Measurements from ENCODE around the gene MVD.

The MVD gene

GRCh38 chr16:88655053-88655732 is 7.7 kb downstream of the MVD start:
- DNase-seq (ENCODE audit: low read depth): no peak

DNA sequence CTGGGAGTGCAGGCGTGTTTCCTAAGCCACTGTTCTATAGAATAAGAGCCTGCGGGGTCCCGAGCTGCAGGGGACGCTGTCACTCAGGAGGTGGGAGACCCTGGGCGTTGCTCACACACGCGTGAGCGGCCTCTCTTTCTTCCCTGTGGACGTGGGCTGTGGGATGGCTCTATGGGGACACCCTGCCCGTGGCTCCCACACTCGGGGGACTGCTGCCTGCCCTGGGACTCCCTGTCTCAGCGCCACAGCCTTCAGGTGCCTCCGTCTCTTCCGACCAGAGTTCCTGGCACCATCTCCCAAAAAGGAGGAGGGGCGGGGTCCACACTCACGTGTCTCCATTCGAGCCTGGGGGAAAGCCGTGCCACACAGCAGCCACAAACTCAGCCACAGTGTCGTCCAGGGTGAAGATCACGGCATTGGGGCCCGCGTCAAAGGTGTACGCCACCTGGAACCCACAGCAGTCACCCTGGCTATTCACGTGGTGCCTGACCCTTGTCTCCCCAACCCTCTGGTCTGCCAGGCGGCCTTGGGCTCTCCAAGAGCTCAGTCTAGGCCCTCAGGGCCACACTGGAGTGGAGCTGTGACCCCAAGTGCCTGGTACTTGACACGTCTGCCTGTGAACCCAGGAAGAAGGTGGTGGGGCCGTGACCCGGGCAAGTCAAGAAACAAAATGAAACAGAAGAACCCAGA is 8.4 kb downstream of the MVD start:
- DNase-seq (ENCODE audit: low read depth): no peak

DNA sequence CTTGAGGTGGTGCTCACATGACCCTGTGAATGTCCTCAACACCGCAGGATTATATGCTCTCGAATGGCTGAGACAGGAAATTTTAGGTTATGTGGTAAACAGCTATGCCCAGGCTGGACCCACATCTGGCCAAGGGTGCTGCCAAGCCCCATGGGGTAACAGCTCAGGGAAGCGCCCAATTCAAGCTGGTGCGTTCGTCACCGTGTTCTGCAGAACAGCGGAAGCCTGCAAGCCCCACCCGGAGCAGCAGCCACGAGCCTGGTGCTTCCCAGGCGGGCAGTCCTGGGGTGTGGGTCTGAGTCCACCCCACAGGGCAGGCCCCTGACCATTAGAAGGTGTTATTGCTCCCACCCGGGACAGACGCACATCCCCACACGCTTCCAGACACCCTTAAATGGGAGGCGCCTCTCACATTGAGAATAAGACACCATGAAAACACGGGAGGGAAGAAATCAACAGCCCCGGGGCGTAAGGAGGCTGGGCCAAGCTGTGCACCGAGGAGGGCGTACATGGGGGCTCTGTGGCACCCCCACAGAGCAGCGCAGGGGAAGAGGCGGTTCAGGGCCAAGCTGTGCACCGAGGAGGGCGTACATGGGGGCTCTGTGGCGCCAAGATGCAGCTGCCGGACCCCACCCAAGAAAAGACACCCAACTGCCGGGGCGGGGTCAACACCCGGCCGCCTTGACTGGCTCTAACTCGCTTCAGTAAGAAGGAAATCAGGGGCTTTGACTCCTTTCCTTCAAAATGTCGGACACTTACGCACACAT is 9.1 kb downstream of the MVD start:
- DNase-seq (ENCODE audit: low read depth): no peak

- no peak for DNase-seq (ENCODE audit: low read depth)
Measured at GRCh38 chr16:88653101-88653500, 9.8 kb downstream of the MVD start.

GRCh38 chr16:88652762-88653063 is 10.2 kb downstream of the MVD start:
- DNase-seq (ENCODE audit: low read depth): no peak

DNA sequence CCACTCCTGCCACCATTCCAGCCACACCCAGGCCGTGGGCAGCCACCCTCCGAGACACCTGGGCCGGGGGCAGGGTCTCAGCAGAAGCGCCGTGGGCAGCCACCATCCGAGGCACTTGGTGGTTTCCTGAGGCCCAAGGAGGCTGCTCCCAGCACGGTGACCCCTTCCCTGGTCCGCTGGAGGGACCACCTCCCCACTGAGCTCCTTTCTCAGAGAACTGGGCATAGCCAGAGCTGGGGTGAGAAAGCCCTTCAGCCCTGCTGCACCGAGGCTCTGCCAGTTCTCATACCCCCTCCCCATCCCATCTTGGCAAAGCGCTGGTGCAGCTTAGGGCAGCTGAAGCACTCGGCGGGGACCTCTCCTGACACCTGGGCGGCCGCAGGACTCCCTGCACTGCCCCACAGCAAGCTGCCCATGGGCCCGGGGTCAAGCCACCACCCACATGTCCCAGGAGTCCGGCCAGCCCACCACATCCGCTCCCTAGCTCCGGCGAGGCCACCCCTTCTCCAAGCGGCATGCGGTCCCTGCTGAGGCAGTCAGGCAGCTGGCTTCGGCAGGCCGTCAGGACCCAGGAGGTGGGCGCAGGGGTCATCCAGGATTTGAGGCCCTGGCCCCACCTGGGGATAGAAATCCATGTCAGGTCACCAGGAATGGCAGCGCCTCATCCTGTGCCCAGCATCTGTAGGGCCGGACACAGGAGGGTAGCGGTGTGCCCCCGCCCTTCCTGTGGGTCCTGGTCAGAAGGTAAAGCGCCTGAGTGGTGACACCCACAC is 10.7 kb downstream of the MVD start:
- DNase-seq (ENCODE audit: low read depth): no peak

DNA sequence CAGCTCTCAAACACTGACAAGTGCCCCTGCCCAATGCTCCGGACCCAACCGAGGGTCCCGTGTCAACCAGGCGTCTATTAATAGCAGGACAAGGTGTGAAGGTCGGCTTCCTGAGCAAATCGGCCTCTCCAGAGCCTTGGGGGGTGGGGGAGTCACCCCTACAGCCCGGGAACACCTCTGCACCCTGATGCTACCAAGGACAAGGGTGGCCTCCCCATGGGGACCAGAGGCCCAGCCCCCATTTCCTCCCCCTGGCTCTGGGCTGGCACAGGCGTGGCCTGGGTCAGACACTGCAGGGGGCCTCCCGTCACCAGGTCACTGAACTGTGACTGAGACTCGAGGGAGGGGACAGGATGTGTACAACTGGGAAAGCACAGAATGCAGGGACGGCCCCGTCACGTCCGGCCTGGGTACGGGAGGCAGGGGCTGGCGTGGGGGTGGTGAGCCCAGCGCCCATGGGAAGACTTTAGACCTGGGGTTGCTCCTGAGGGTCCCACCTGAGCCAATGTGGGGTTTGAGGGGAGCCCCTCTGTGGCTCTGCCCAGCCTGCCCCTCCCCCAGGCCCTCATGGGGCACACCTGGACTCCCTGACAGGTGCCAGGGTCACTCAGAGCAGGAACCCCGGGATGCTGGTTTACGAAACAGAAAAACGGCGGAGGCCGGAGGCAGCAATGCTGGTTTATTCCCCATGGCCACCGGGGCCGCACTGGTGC is 11.5 kb downstream of the MVD start:
- no peak for DNase-seq (ENCODE audit: low read depth)

DNA sequence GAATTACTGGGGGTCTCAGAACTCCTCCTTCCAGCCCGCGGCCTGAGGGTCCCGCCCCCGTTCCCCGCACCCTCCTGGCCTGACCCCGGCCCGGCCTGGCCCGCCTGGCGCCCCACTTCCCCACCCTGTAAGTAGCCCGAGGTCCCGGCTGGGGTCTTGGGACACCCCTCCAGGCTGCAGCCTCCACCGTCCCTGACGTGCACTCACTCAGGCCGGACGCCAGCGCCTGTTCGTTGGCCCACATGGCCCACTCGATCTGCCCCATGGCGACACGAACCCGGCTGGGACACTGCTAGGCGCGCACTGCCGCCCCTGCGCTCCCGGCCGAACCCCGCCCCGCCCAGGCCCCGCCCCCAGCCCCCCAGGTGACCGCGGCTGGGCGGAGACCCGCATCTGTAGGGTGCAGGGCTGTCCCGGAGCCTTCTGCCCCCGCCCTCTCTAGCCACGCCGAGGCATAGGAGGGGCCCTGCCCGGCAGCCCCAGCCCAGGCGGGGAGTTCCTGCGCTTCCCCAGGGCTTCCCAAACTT is 12.1 kb downstream of the MVD start, which contains the start of gene CYBA:
CYBA (minus strand) TSS at position 305 of the 527 bp plus-strand sequence; CDS start at position 265, 40 bp downstream.
- peak; percentile 18 for DNase-seq (ENCODE audit: low read depth)

DNA sequence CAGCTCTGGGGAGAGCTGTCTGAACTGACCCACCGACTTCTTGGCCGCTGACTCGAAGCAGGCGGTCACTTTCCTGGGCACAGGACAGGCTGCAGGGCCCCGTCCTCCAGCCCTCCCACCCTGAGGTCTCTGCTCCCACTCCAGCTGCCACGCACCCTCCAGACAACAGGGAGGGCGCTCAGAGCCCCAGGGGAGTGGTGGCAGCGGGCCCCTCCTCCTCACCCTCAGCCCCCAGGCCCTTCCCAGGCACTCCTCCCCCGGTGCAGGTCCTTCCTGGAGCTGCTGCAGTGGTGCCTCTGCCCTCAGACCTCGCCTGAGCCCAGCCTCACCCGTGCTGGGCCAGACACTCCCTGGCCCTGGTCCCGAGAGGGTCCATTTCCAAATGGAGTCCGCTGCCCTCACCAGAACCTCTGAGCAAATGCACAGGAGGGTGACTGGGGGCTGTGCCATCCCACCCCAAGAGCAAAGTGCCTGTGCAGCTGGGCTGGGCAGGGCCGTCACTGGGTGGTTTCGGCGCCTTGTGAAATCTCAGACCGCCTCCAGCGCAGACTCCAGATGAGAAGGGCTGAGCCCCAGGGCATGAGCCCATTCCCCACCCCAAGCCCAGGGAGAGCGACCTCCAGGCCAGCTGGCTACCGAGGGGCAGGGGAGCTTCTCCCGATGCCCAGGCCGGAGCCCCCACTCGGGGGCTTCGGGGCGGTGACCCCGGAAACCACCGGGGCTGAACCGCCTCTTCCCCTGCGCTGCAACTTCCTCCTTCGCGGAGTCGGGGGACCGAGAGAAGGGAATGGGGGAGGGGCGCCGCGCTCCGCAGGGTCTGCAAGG is 12.8 kb downstream of the MVD start:
- no peak for DNase-seq (ENCODE audit: low read depth)

DNA sequence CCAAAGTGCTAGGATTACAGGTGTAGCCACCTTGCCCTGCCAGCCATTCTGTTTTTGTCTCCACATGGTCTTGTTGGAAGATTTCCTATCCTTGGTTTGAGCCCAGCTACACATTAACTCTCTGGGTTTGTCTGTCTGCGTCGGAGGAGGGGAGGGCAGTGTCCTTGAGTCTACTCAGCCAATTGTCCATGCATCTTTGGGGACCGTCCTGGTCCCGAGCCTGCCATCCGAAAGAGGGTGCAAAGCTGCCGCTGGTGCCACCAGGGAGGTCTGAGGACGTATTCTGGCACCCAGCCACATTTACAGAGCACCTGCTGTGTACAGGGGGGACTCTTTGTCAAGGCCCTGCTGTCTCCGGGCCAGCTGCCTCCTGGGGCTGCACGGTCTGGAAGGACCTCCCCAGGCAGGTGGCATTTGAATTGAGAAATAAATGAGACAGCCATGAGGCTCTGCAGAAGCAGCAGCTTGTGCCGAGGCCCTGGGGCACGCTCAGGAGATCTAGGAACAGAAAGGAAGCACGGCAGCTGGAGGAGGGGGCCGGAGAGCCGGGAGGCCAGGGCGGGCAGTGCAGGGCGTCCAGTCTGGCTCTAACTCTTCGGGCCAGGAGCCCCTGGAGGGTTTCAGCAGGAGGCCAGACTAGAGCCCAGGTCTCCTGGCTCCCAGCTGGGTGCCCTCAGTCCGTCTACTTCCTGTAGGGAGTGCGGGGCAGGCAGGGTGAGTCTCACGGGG is 13.5 kb downstream of the MVD start:
- no peak for DNase-seq (ENCODE audit: low read depth)

DNA sequence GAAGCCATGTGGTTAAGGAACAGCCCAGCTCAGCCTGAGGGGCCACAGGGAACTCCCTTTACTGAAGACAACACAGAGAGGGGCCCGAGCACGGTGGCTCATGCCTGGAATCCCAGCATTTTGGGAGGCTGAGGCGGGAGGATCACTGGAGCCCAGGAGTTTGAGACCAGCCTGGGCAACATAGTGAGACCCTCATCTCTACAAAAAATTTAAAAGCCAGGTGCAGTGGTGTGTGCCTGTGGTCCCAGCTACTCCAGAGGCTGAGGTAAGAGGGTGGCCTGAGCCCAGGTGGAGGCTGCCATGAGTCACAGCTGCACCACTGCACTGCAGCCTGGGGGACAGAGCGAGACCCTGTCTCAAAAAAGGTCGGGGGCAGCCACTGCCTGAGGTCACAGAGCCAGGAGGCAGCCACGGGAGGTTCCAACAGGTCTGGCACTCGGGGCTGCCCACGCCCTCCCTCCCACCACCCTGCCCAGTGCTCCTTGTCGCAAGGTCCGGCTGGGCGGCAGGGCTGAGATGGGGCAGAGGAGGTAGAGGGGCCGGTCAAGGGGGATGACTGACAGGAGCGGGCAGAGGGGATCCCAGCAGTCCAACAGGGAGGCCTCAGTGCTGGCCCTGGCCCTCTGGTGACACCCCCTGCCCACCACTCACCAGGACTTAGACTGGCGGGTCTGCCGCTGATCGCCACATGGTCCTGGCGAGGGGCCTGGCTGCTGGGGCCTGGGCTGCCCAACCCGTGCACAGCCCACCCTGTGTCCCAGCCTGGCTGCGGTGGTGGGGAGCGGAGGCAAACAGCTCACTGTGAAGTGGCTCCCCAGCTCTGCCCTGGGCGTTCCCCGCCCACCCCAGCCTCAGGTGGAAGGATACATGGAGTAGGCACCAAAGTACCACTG is 15.5 kb downstream of the MVD start:
- DNase-seq (ENCODE audit: low read depth): no peak

DNA sequence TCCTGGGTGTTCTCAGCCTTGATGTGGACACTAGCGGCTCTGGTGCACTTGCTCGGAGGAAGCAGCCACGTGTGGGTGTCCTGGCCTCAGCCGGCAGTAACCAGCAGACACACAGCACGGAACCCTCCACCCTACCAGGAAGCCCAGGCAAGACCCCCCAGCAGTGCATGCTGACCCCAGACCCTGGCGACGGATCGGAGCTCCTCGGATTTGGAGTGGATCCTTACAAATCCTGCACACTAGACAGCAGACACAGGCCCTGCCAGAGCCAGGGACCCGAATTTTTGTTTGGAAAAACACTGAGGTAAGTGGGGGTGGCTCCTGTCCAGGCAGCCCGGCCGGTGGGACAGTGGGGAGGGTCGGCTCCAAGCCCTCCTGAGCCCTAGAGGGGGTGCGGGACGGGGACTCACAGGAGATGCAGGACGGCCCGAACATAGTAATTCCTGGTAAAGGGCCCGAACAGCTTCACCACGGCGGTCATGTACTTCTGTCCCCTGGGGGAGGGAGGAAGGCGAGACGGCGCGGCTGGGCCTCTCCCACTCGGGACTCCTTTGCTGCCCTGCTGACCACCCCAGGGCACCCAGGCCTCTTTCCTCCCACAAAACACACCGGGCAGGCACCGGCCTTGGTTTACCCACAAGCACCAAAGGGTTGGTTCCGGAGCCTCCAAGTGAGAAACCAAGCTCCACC is 16.4 kb downstream of the MVD start:
- DNase-seq (ENCODE audit: low read depth): no peak

- DNase-seq (ENCODE audit: low read depth): no peak
Measured at GRCh38 chr16:88645941-88646340, 16.9 kb downstream of the MVD start.

- no peak for DNase-seq (ENCODE audit: low read depth)
Measured at GRCh38 chr16:88645455-88645854, 17.4 kb downstream of the MVD start.

DNA sequence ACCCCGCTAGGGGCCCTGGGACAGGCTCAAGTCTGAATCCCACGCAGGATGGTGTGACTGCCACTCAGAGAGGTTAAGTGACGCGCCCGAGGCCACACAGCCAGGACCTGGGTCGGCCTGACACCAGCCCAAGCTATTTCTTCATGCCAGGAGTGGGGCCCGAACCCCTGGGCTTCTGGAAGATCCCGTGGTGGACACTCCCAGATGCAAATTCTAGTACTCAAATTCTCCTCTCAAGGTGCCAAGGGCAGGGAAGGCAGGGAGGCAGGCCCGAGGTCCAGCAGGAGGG is 19.3 kb downstream of the MVD start:
- no peak for DNase-seq (ENCODE audit: low read depth)

- DNase-seq (ENCODE audit: low read depth): no peak
Measured at GRCh38 chr16:88642881-88643643, 19.8 kb downstream of the MVD start.

DNA sequence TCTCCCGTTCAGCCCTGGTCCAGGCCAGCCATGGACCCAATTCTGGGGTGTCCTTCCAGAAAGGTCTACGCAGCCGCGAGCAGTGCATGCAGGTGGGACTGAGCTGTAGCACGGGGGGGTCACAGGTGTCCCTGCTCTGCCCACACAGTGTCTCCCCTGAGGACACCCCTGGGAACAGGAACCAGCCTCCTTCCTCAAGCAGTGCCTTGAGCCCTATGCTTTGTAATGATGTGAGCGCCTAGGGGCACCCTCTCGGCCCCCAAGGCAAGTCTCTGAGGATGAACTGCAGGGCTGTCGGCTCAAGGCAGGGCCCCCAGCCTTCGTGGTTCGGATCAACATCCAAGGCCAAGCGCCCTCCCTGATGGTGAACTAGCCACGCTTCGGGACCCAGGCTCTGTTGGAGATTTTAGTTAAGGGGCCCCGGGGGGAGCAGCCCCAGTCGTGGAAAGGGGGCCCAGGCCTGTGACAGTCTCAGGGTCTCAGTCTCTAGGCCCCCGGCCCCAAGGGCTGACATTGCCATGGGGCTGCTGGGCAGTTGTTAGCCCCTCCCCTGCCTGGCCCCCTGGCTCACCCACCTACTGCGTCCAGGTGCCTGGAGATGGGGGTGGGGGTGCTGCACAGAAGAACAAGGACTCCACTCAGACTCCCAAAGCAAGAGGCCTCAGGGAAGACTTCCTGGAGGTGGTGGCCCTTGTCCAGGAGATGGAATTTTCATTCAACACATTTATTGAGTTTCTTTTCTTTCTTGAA is 22.2 kb downstream of the MVD start:
- DNase-seq (ENCODE audit: low read depth): no peak
